HG03342 (cell line): Measurements from ENCODE around the gene PLEK2.
"Not testable (repeated sequence)": the region's sequence is repeated elsewhere in the genome, so short reads cannot be mapped to it uniquely, and the experiment has no call there.

Source experiments
- ATAC-seq: cut with Tn5 transposase; IDR thresholded peaks from one replicate; pipeline ENCODE4 v1.9.1; 2021; ENCODE audit warnings: mild to moderate bottlenecking, moderate library complexity; ENCODE audit not compliant: unreplicated experiment

The PLEK2 gene

GRCh38 chr14:67411820-67412421 is at the start of gene PLEK2:
Gene PLEK2 (minus strand): TSS chr14:67412165. CDS start chr14:67412059, 106 bp downstream.
- ATAC-seq: no peak

- ATAC-seq: no peak
These were observed 49.5 kb upstream of the PLEK2 start for GRCh38 chr14:67461341-67461985.

GRCh38 chr14:67459336-67459735 is 47.4 kb upstream of the PLEK2 start:
- no peak for ATAC-seq

DNA sequence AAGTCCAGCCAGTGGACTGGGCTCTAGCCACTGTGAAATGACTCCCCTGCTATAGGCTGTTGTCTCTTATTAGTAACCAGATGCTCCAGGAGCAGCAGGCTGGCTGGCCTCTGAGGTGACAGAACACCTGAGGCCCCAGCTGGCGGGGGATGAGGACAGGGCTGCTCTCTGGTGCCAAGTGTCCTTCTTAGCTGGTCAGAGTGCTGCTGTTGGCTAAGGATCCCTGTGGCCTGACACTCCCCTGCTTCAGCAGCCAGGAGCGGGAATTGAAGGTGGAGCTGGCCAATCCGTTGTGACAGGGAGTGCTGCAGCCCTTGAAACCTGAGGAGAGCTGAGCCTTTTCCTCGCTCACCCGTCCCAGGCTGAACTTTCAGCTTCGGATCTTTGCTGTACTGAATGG is 45.8 kb upstream of the PLEK2 start:
- ATAC-seq: no peak

GRCh38 chr14:67456732-67457131 is 44.8 kb upstream of the PLEK2 start:
- no peak for ATAC-seq

DNA sequence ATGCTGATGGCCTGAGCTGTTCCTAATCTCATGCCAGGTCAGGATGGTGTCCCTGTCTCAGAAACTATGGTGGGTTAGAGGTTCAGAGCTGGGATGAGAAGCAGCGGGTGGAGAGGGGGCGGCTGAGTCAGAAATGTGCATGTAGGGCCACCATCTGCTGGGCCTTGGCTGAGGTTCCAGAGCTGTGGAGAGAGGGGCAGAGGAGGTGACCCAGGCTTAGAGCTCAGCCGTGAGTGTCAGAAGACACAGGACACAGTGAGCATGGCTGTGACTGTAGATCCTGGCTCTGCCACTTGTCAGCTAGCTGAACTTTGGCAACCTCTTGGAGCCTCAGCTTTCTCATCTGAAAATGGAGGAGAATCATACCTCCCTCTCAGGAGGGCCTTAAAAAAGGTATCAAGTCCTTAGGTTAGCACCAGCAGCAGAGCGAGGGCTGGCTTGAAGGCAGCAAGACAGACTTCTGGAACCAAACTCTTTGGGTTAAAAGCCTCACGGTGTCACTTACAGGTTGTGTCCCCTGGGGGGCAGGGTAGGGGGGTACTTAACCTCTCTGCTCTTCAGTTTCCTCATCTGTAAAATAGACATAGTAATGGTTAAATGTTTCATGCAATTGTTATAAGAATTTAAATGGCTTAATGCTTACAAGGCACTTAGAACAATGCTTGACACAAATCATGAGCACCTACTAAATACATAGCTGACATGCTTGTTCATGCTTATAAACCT is 41.8 kb upstream of the PLEK2 start:
- ATAC-seq: no peak

DNA sequence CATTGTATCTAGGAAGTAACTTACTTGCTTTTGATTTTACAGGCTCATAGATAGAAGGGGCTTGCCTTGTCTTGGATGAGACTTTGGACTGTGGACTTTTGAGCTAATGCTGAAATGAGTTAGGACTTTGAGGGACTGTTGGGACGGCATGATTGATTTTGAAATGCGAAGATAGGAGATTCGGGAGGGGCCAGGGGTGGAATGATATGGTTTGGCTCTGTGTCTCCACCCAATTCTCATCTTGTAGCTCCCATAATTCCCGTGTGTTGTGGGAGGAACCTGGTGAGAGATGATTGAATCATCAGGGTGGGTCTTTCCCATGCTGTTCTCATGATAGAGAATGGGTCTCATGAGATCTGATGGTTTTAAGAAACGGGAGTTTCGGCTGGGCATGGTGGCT is 39.7 kb upstream of the PLEK2 start:
- ATAC-seq: not testable (repeated sequence)

DNA sequence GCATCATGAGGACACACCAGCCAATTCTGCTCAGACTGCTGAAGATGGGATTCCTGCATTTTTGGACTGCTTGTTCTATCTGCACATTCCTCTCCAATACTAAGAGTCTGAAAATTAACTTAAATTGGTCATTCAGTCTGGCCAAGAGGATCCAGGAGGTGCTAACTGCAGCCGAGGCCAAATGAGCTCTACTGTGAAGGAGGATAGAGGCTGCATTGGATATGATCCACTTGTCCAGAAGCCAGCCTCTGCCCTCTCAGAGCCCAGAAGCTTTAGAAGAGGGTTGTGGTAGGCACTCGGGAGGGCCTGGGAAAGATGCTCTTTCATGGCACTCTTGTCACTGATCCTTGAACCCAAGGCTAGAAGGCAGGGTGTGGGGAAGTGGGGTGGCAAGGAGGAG is 37.1 kb upstream of the PLEK2 start:
- no peak for ATAC-seq

DNA sequence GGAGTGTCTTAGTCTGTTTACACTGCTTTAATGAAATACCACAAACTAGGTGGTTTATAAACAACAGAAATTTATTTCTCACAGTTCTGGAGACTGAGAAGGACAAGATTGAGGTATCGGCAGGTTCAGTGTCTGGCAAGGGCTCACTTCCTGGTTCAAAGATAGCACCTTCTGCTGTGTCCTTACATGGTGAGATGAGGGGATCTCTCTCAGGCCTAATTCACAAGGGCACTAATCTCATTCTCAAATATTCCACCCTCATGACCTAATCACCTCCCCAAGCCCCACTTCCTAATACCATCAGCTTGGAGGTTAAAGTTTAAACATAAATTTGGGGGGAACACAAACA is 35.0 kb upstream of the PLEK2 start:
- ATAC-seq: no peak

- ATAC-seq: no peak
These were observed 34.5 kb upstream of the PLEK2 start for GRCh38 chr14:67446371-67447032.

GRCh38 chr14:67444395-67444794 is 32.4 kb upstream of the PLEK2 start:
- no peak for ATAC-seq

- no peak for ATAC-seq
These were observed 30.4 kb upstream of the PLEK2 start for GRCh38 chr14:67442139-67442906.

GRCh38 chr14:67441672-67442071 is 29.7 kb upstream of the PLEK2 start:
- no peak for ATAC-seq

GRCh38 chr14:67441256-67441655 is 29.3 kb upstream of the PLEK2 start:
- no peak for ATAC-seq

- no peak for ATAC-seq
These were observed 28.5 kb upstream of the PLEK2 start for GRCh38 chr14:67440513-67440912.

DNA sequence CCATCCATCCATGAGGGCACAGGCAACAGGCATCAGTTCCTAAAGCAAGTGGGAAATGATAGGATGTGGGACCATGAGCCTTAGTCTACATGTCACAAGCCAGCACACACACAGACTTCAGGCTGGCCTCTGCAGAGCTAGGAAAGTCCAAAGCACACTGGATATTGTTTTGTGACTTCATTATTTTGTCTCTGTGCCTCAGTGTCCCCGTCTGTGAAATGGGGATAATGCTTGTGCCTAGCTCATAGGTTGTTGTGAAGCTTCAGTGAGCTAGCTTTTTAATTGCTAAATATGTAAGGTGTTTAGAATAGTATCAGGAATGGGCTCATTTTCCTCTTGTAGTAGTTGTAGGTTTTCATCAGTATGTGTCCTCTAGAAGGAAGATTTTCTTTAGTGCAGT is 27.0 kb upstream of the PLEK2 start:
- ATAC-seq: no peak

DNA sequence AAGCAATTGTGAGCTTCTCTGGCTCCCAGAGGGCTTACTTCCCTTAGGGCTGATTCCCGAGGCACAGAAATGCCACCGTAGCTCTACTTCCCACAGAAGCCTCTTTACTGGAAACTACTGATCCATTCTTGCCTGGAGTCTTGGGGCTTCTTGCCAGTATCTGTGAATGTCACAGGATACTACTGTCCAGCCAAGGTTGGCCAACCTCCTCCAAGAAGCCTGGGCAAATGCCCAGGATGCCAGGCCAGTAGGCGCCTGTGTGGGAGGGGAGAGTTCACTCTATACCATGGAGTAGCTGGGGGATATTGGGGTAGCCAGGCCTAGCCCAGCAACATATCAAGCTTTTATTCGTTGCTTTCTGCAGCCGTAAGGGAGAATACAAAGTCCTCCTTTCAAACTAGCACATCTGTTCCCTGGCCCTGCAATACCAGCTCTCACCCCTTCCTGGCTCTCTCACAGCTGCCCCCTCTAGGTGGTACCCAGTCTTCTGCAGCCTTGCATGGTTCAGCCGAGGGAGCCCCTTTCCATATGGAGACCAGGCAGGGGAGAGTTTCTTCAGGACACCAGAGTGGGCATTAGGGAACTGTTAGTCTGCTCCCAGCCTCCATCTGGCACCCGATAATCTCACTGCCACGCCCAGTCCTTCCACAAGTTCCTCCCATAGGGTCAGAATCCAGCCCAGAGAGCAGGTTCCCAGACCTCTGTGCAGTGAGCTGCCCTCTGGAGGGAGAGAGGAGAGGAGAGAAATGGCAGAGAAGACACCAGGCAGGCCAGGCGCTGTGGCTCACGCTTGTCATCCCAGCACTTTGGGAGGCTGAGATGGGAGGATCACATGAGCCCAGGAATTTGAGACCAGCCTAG is 24.3 kb upstream of the PLEK2 start:
- no peak for ATAC-seq

GRCh38 chr14:67435603-67436002 is 23.6 kb upstream of the PLEK2 start:
- no peak for ATAC-seq

DNA sequence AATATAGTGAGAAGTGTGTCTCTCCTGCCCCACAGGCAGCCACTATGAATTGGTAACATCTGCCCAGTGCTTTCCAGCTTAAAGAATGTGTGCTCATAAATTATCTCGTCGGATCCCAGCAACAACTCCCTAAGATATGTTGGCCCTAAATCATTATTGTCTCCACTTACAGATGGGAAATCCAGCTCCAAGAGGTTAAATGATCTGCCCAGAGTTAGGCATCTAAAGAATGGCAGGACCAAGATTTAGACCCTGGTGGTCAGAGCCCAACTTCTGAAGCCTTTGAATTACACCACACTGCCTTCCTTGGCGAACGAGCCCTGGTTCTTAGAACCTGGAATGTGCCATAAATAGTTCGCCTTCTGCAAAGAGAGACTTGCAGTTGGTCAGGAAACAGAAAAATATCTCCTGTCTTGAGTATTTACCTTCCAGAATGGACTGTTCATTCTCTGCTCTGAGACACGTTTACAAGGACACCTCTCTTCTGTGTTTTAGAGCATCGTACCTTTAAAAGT is 20.1 kb upstream of the PLEK2 start:
- ATAC-seq: no peak
